Measurements from ENCODE around the gene MYDGF. TPM values are rescaled to one million over a fixed set of nuclear protein-coding genes. Genes with fewer than 3 reads are reported as not detected.

MYDGF gene
- total and polyA plus RNA-seq, 2 of the 13 experiments (the other 11 are each of a cell fraction or from before 2014, with no cell fraction given) = 116 to 198 TPM

GRCh38 chr19:4640247-4641000 is 29.7 kb downstream of the MYDGF start (continued):
- peak; percentile 76 for TF ChIP-seq ARID4A (CRISPR knock-in tag; IDR thresholded peaks at IDR 0.05; ENCODE audit: borderline replicate concordance)
- TF ChIP-seq ZNF501 (CRISPR knock-in tag; IDR thresholded peaks at IDR 0.05) = 0 out of 2 replicates have a peak, but pooled peaks have one; percentile 4
- TF ChIP-seq HOXA5 (CRISPR knock-in tag; IDR thresholded peaks at IDR 0.05) = no peak
- TF ChIP-seq LRRFIP1 (CRISPR knock-in tag; conservative IDR thresholded peaks at IDR 0.05) = no peak
- no peak for TF ChIP-seq MAFF (IDR thresholded peaks at IDR 0.05; ENCODE audit: low read depth, low read length)
- no peak for TF ChIP-seq NRL (CRISPR knock-in tag; IDR thresholded peaks at IDR 0.05; ENCODE audit: borderline replicate concordance)
- TF ChIP-seq DNMT1 (CRISPR knock-in tag; IDR thresholded peaks at IDR 0.05) = no peak
- TF ChIP-seq MXD4 (CRISPR knock-in tag; IDR thresholded peaks at IDR 0.05) = 0 out of 2 replicates have a peak, but pooled peaks have one; percentile 55
- TF ChIP-seq ZNF274 (CRISPR knock-in tag; IDR thresholded peaks at IDR 0.05) = no peak
- TF ChIP-seq ZFP82 (CRISPR knock-in tag; IDR thresholded peaks at IDR 0.05; ENCODE audit: borderline replicate concordance) = no peak
- no peak for TF ChIP-seq TBX3 (IDR thresholded peaks at IDR 0.05; ENCODE audit: borderline replicate concordance)
- no peak for TF ChIP-seq ZNF260 (CRISPR knock-in tag; IDR thresholded peaks at IDR 0.05; ENCODE audit: borderline replicate concordance, low read depth)
- peak; percentile 35; the same call in 1 of the 2 replicates for TF ChIP-seq TFAP4 (IDR thresholded peaks at IDR 0.05; ENCODE audit: borderline replicate concordance, low read depth)
- TF ChIP-seq FOXA3 (CRISPR knock-in tag; IDR thresholded peaks at IDR 0.05) = no peak
- TF ChIP-seq ZBTB4 (CRISPR knock-in tag; IDR thresholded peaks at IDR 0.05; ENCODE audit: borderline replicate concordance) = no peak
- peak; percentile 50; the same call in 1 of the 2 replicates for TF ChIP-seq RFX1 (IDR thresholded peaks at IDR 0.05)
- TF ChIP-seq KLF16 (CRISPR knock-in tag; IDR thresholded peaks at IDR 0.05) = 0 out of 4 replicates have a peak, but pooled peaks of 1 of the 2 experiments have one; percentile 14
- no peak for TF ChIP-seq ZNF382 (CRISPR knock-in tag; IDR thresholded peaks at IDR 0.05; ENCODE audit: borderline replicate concordance)

Data from HepG2 (cell line).